GM12878 (cell line): ENCODE results near the gene GPR151. TPM values are rescaled to one million over a fixed set of nuclear protein-coding genes. Genes with fewer than 3 reads are reported as not detected.

ENCODE experiments used
- ATAC-seq: fragments of 200-7000 bp; cut with Tn5 transposase; 3 replicates; pipeline ENCODE4 v1.9.1; 2020; ENCODE audit warnings: mild to moderate bottlenecking, moderate library complexity
- BruUV-seq: library from RNA; stranded (reverse); fragments of 400-500 nt; replicated peaks from 2 replicates; lab custom pipeline; 2021; lab: Mats Ljungman, UMichigan
- CTCF ChIA-PET: fragments of 300-600 bp; sonication (Branson Sonifier 250); formaldehyde crosslinking; extraction: SDS; loops from one replicate; lab custom pipeline; 2021; ENCODE audit warnings: inconsistent platforms; lab: Yijun Ruan, JAX
- POLR2A ChIA-PET: fragments of 350-600 bp; formaldehyde crosslinking; extraction: SDS; loops from one replicate; lab custom pipeline; 2021; ENCODE audit warnings: inconsistent platforms; lab: Charles Lee
- RAD21 ChIA-PET: fragments of 300-600 bp; sonication (Branson Sonifier 250); formaldehyde crosslinking; loops from one replicate; lab custom pipeline; 2023; ENCODE audit warnings: antibody characterized with exemption; ENCODE audit not compliant: unreplicated experiment; lab: Charles Lee
- SMC1A ChIA-PET: fragments of 300-600 bp; sonication (Branson Sonifier 250); formaldehyde crosslinking; loops from one replicate; lab custom pipeline; 2023; ENCODE audit not compliant: unreplicated experiment, uncharacterized antibody; lab: Charles Lee
- DNase-seq: peaks from one replicate; pipeline ENCODE4 v3.0.0-alpha.2; 2011; ENCODE audit warnings: low read depth, low spot score
- FAIRE-seq: peaks from 3 replicates; lab custom pipeline; 2011; peaks lifted over from hg19 to GRCh38; lab: Jason Lieb, UNC
- H2AFZ ChIP-seq: 2 replicates; pipeline ENCODE4 v1.6.0; 2011; ENCODE audit warnings: low read depth, low read length, control low read depth; ENCODE audit not compliant: control insufficient read depth
- H3K27ac ChIP-seq: 2 replicates; pipeline ENCODE4 v1.5.1; 2011; ENCODE audit warnings: control low read depth; ENCODE audit not compliant: control insufficient read depth, insufficient read depth
- H3K27me3 ChIP-seq, 2 experiments: replicated peaks in 1 of 2; 2 replicates each; pipeline versions ENCODE4 v1.6.0 to v1.6.1; 2011; ENCODE audit warnings: low read length in 1 of 2; ENCODE audit not compliant: control insufficient read depth in 2 of 2, insufficient read depth in 2 of 2
- H3K36me3 ChIP-seq, 2 experiments: 2 replicates each; pipeline ENCODE4 v1.5.1; 2011; ENCODE audit warnings: low read length in 1 of 2; ENCODE audit not compliant: control insufficient read depth in 2 of 2, insufficient read depth in 2 of 2
- H3K4me1 ChIP-seq: 2 replicates; pipeline ENCODE4 v1.6.1; 2011; ENCODE audit warnings: mild to moderate bottlenecking, low read length, moderate library complexity, mixed read lengths; ENCODE audit not compliant: control insufficient read depth, insufficient read depth
- H3K4me2 ChIP-seq: 2 replicates; pipeline ENCODE4 v1.6.0; 2011; ENCODE audit warnings: control low read depth; ENCODE audit not compliant: control insufficient read depth, insufficient read depth
- H3K4me3 ChIP-seq: fragments of 200-600 bp; sonication (generic); 2 replicates; pipeline ENCODE4 v1.5.1; 2016
- H3K79me2 ChIP-seq: 2 replicates; pipeline ENCODE4 v1.6.0; 2011; ENCODE audit warnings: low read length; ENCODE audit not compliant: control insufficient read depth, insufficient read depth
- H3K9ac ChIP-seq: 2 replicates; pipeline ENCODE4 v1.8.0; 2011; ENCODE audit warnings: low read length, control low read depth, mixed read lengths; ENCODE audit not compliant: control insufficient read depth, insufficient read depth
- H3K9me3 ChIP-seq: replicated peaks from 3 replicates; pipeline ENCODE4 v1.5.1; 2011; ENCODE audit warnings: mild to moderate bottlenecking, low read length; ENCODE audit not compliant: control insufficient read depth, insufficient read depth
- H4K20me1 ChIP-seq: 2 replicates; pipeline ENCODE4 v1.6.0; 2011; ENCODE audit not compliant: control insufficient read depth, insufficient read depth
- BRCA1 ChIP-seq: IDR thresholded peaks from 2 replicates; pipeline ENCODE4 v1.6.1; 2011; ENCODE audit warnings: low read depth, low read length, improper control_type of control experiment
- CBX3 ChIP-seq: fragments of 200-600 bp; sonication (generic); IDR thresholded peaks from 2 replicates; pipeline ENCODE4 v1.6.1; 2016; ENCODE audit warnings: low read depth, borderline replicate concordance
- CEBPB ChIP-seq, 2 experiments: fragments of 150-350 bp in 1 of 2; IDR thresholded peaks; 2 replicates each; pipeline ENCODE4 v1.6.1; 2012 to 2014; ENCODE audit warnings: low read depth in 2 of 2, low read length in 2 of 2, borderline replicate concordance in 1 of 2, inconsistent platforms in 1 of 2
- CREM ChIP-seq: IDR thresholded peaks from 2 replicates; pipeline ENCODE4 v1.6.1; 2014; ENCODE audit warnings: antibody characterized with exemption, low read depth
- IKZF2 ChIP-seq, 2 experiments: fragments of 450-650 bp; IDR thresholded peaks; 2 replicates each; pipeline ENCODE4 v1.6.1; 2017; ENCODE audit warnings: mild to moderate bottlenecking in 2 of 2, moderate library complexity in 2 of 2
- MTA2 ChIP-seq: fragments of 450-650 bp; IDR thresholded peaks from 2 replicates; pipeline ENCODE4 v1.6.1; 2016; ENCODE audit warnings: low read depth, mild to moderate bottlenecking, moderate library complexity
- NR2C1 ChIP-seq: fragments of 450-650 bp; IDR thresholded peaks from 2 replicates; pipeline ENCODE4 v1.6.1; 2017; ENCODE audit warnings: antibody characterized with exemption, mild to moderate bottlenecking, moderate library complexity
- POLR2AphosphoS2 ChIP-seq: IDR thresholded peaks from 2 replicates; pipeline ENCODE4 v1.6.1; 2011; ENCODE audit warnings: low read depth, mild to moderate bottlenecking, low read length, improper control_type of control experiment, moderate library complexity
- POLR2AphosphoS5 ChIP-seq: IDR thresholded peaks from 2 replicates; pipeline ENCODE4 v1.6.1; 2011; ENCODE audit warnings: mild to moderate bottlenecking, low read length, inconsistent platforms
- RCOR1 ChIP-seq: conservative IDR thresholded peaks from 2 replicates; pipeline ENCODE4 v1.6.1; 2012; ENCODE audit warnings: low read depth, low read length, improper control_type of control experiment
- SMAD1 ChIP-seq: fragments of 450-650 bp; IDR thresholded peaks from 2 replicates; pipeline ENCODE4 v1.6.1; 2018; ENCODE audit warnings: mild to moderate bottlenecking, low read depth; ENCODE audit not compliant: partially characterized antibody
- STAT3 ChIP-seq: IDR thresholded peaks from 2 replicates; pipeline ENCODE4 v1.6.1; 2011; ENCODE audit warnings: low read depth, low read length, improper control_type of control experiment
- ZBED1 ChIP-seq: IDR thresholded peaks from 2 replicates; pipeline ENCODE4 v1.6.1; 2016; ENCODE audit warnings: borderline replicate concordance
- ZNF24 ChIP-seq: fragments of 450-650 bp; IDR thresholded peaks from 2 replicates; pipeline ENCODE4 v1.6.1; 2017; ENCODE audit warnings: antibody characterized with exemption, mild to moderate bottlenecking
- ZZZ3 ChIP-seq: IDR thresholded peaks from 2 replicates; pipeline ENCODE4 v1.6.1; 2011; ENCODE audit warnings: low read depth; ENCODE audit not compliant: control insufficient read depth, insufficient read length
- WGBS: methylation state at CpG from one replicate; pipeline ENCODE4 v1.1.6; 2016; ENCODE audit warnings: low lambda C conversion rate; ENCODE audit not compliant: insufficient replicate concordance, insufficient coverage; ENCODE audit errors: missing lambda C conversion rate; 5-methylcytosine and 5-hydroxymethylcytosine counted together
- in situ Hi-C: fragments of 300-500 bp; cut with MboI; formaldehyde crosslinking; loops from 9 replicates; pipeline ENCODE4 v1.14.3; 2018; ENCODE audit warnings: mixed read lengths
- intact Hi-C: fragments of 100-400 bp; cut with micrococcal nuclease; formaldehyde crosslinking; loops from one replicate; pipeline ENCODE4 v1.14.2; 2022; ENCODE audit not compliant: unreplicated experiment
- polyA plus RNA-seq, 11 experiments: library from polyadenylated mRNA; depleted of rRNA in 4 of 11; unstranded in 6 of 11; stranded (reverse) in 5 of 11; fragments of >200 nt; fragmentation: Nextera tagmentation in 4 of 11; fragmentation: Illumina TruSeq in 1 of 11; extraction: Ambion mirVana in 4 of 11; extraction: Trizol in 1 of 11; gene quantifications; 1 replicate in 1 of 11; 2 replicates in 10 of 11; pipeline versions ENCODE4 v1.2.1 to v1.2.3, GENCODE V29; 2011 to 2016; ENCODE audit warnings: inconsistent platforms in 2 of 11, missing spikeins in 2 of 11, low read depth in 1 of 11
- total RNA-seq, 4 experiments: library from RNA; depleted of rRNA in 3 of 4; stranded (reverse); fragments of >200 nt in 3 of 4; fragmentation: Illumina TruSeq in 1 of 4; extraction: Trizol in 1 of 4; gene quantifications; 2 replicates each; pipeline versions ENCODE4 v1.2.1 to v1.2.3, GENCODE V29; 2013 to 2021
- TF ChIP-seq, protein P1 (sequence below): IDR thresholded peaks from 2 replicates; pipeline ENCODE4 v1.6.1; 2012; ENCODE audit warnings: low read depth, low read length, improper control_type of control experiment
- TF ChIP-seq, protein P2 (sequence below): fragments of 450-650 bp; IDR thresholded peaks from 2 replicates; pipeline ENCODE4 v1.6.1; 2016; ENCODE audit warnings: mild to moderate bottlenecking

The GPR151 gene
- total and polyA plus RNA-seq, 10 of the 15 experiments (the other 5 are each of a cell fraction or from before 2014, with no cell fraction given), result 0.11 TPM; not detected in 9

DNA sequence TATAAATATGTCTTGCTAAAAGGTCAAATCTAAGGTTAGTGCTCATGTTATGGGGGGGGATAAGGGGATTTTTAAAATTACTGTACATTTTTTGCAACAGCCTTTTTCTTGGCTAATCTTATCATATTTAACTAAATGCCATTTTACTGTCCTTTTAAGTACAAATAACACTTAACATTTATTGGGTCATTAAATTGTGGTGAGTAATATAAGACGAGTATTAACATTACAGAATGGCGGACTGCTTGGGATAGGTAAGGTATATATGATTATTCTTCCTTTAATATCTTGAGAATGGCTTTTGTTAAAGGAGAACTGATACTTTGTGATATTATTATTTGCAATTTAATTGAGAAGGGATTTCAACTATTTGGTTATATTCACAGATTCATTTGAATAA, 33.2 kb downstream of the GPR151 start:
- H3K4me2 ChIP-seq, result no peak overlapping the region
- H4K20me1 ChIP-seq, result no peaks in the 10 kb centered on the region
- no TSS peak for BruUV-seq
- ATAC-seq, result no peak
- H3K4me1 ChIP-seq, result no peaks in the 10 kb centered on the region
- H3K36me3 ChIP-seq, result peaks cover 1 to 17% of the 10 kb centered on the region in 2 experiments; a peak in 3 of 4 replicates
- no peak for DNase-seq
- no peak overlapping the region for H2AFZ ChIP-seq
- TF ChIP-seq CBX3 (no peak), SMAD1 (no peak), ZBED1 (no peak), BRCA1 (no peak), CEBPB (IDR thresholded peaks at IDR 0.05; ENCODE audit: borderline replicate concordance in 1 of 2, low read depth in 2 of 2, low read length in 2 of 2) (no peak), ZZZ3 (no peak), ZNF24 (no peak), STAT3 (no peak), POLR2AphosphoS5 (no peak), NR2C1 (no peak), POLR2AphosphoS2 (no peak), CREM (no peak), MTA2 (no peak), IKZF2 (IDR thresholded peaks at IDR 0.05) (no peak), RCOR1 (no peak)
- TF ChIP-seq, protein P1, sequence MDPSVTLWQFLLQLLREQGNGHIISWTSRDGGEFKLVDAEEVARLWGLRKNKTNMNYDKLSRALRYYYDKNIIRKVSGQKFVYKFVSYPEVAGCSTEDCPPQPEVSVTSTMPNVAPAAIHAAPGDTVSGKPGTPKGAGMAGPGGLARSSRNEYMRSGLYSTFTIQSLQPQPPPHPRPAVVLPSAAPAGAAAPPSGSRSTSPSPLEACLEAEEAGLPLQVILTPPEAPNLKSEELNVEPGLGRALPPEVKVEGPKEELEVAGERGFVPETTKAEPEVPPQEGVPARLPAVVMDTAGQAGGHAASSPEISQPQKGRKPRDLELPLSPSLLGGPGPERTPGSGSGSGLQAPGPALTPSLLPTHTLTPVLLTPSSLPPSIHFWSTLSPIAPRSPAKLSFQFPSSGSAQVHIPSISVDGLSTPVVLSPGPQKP, result no peak
- TF ChIP-seq, protein P2, sequence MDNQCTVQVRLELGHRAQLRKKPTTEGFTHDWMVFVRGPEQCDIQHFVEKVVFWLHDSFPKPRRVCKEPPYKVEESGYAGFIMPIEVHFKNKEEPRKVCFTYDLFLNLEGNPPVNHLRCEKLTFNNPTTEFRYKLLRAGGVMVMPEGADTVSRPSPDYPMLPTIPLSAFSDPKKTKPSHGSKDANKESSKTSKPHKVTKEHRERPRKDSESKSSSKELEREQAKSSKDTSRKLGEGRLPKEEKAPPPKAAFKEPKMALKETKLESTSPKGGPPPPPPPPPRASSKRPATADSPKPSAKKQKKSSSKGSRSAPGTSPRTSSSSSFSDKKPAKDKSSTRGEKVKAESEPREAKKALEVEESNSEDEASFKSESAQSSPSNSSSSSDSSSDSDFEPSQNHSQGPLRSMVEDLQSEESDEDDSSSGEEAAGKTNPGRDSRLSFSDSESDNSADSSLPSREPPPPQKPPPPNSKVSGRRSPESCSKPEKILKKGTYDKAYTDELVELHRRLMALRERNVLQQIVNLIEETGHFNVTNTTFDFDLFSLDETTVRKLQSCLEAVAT, result no peak
- intact Hi-C loops, result no loop called here
- ChIA-PET SMC1A (no interaction called here), POLR2A (no interaction called here), RAD21 (no interaction called here), CTCF (no interaction called here)
- in situ Hi-C loops, result no loop called here
- H3K79me2 ChIP-seq, result no peaks in the 10 kb centered on the region
- no peak overlapping the region for H3K4me3 ChIP-seq
- H3K9me3 ChIP-seq, result no peaks in the 10 kb centered on the region
- H3K27me3 ChIP-seq, result no peaks in the 10 kb centered on the region
- no peak for FAIRE-seq
- 99% methylated on average over 2 of the region's 2 CpGs for WGBS
- no peak overlapping the region for H3K27ac ChIP-seq
- no peak overlapping the region for H3K9ac ChIP-seq
